Breast epithelium (tissue), 4 donors: ENCODE measurements around the gene SMIM9. TPM values are rescaled to one million over a fixed set of nuclear protein-coding genes. Genes with fewer than 3 reads are reported as not detected.
"Not testable (repeated sequence)": the region's sequence is repeated elsewhere in the genome, so short reads cannot be mapped to it uniquely, and the experiment has no call there.

Experiments used
- DNase-seq, 2 donors: peaks; one replicate each; pipeline ENCODE4 v3.0.0-alpha.2; 2019; ENCODE audit warnings: low spot score in 2 of 2
- H3K27ac ChIP-seq, 2 donors: fragments of 200-600 bp; sonication (generic) in 1 of 2; one replicate each; pipeline ENCODE4 v1.5.1; 2016 to 2019; ENCODE audit warnings: mild to moderate bottlenecking in 1 of 2
- H3K27me3 ChIP-seq, 2 donors: fragments of 200-600 bp; sonication (generic) in 1 of 2; one replicate each; pipeline versions ENCODE4 v1.5.1 to v1.6.0; 2017 to 2019; ENCODE audit warnings: control low read depth in 1 of 2, mild to moderate bottlenecking in 1 of 2
- H3K36me3 ChIP-seq: fragments of 200-600 bp; one replicate; pipeline ENCODE4 v1.5.1; 2019
- H3K4me1 ChIP-seq, 2 donors: fragments of 200-600 bp; sonication (generic); one replicate each; pipeline ENCODE4 v1.5.1; 2016 to 2019; ENCODE audit warnings: control low read depth in 1 of 2
- H3K4me3 ChIP-seq, 3 donors: fragments of 200-600 bp; sonication (generic); 1 replicate in 2 of 3; 2 replicates in 1 of 3; pipeline ENCODE4 v1.5.1; 2016 to 2019; ENCODE audit warnings: mild to moderate bottlenecking in 3 of 3, moderate library complexity in 2 of 3
- H3K9me3 ChIP-seq, 2 donors: fragments of 200-600 bp; sonication (generic) in 1 of 2; one replicate each; pipeline ENCODE4 v1.5.1; 2016 to 2019; ENCODE audit warnings: control low read depth in 1 of 2
- POLR2A ChIP-seq: fragments of 450-650 bp; IDR thresholded peaks from one replicate; pipeline ENCODE4 v1.6.1; 2016; ENCODE audit warnings: antibody characterized with exemption, mild to moderate bottlenecking, moderate library complexity
- POLR2AphosphoS5 ChIP-seq, 3 donors: sonication (generic); formaldehyde crosslinking; IDR thresholded peaks; one replicate each; pipeline ENCODE4 v1.6.1; 2017; ENCODE audit warnings: antibody characterized with exemption in 3 of 3
- intact Hi-C: fragments of 100-400 bp; cut with DNase I; formaldehyde crosslinking; loops from one replicate; pipeline ENCODE4 v1.15.1; 2023; ENCODE audit warnings: low total_unique reads
- total RNA-seq, 3 donors: library from RNA; depleted of rRNA; stranded (reverse); fragments of >200 nt; gene quantifications; one replicate each; pipeline ENCODE4 v1.1.0, GENCODE V29; 2016
- TF ChIP-seq, protein P1 (sequence below), 3 donors: fragments of 450-650 bp; IDR thresholded peaks; one replicate each; pipeline ENCODE4 v1.5.1; 2016 to 2017; ENCODE audit warnings: antibody characterized with exemption in 3 of 3, mild to moderate bottlenecking in 3 of 3, moderate library complexity in 3 of 3

SMIM9 gene
- not detected for total RNA-seq

DNA sequence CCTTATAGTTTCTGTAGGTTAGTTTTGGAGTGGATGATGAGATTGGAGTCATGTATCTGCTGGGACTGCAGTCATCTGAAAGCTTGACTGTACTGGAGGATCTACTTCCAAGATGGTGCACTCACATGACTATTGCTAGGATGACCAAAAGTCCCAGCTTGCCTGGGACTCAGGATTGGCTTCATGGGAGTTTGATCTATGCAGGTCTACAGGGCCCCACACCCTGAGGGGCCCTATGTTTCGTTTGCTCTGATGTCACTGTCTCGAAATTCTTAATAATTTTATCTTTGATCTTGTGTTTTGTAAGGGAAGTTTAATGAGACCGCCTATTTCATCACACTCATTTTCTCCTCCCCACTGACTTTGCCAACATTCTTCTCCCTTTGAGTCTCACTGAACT, at the start of gene SMIM9:
Gene SMIM9 (minus strand): TSS at position 101 of the 400 bp plus-strand sequence. CDS start 3,806 bp downstream, outside the sequence.
- H3K4me3 ChIP-seq: no peak within 1 kb of the TSS
- no peak within 1 kb of the TSS for H3K27ac ChIP-seq
- DNase-seq: no peak
- no peaks in the 10 kb centered on the region for H3K4me1 ChIP-seq
- no peak for TF ChIP-seq POLR2A
- no peak for TF ChIP-seq POLR2AphosphoS5 (IDR thresholded peaks at IDR 0.05)
- TF ChIP-seq, protein P1, sequence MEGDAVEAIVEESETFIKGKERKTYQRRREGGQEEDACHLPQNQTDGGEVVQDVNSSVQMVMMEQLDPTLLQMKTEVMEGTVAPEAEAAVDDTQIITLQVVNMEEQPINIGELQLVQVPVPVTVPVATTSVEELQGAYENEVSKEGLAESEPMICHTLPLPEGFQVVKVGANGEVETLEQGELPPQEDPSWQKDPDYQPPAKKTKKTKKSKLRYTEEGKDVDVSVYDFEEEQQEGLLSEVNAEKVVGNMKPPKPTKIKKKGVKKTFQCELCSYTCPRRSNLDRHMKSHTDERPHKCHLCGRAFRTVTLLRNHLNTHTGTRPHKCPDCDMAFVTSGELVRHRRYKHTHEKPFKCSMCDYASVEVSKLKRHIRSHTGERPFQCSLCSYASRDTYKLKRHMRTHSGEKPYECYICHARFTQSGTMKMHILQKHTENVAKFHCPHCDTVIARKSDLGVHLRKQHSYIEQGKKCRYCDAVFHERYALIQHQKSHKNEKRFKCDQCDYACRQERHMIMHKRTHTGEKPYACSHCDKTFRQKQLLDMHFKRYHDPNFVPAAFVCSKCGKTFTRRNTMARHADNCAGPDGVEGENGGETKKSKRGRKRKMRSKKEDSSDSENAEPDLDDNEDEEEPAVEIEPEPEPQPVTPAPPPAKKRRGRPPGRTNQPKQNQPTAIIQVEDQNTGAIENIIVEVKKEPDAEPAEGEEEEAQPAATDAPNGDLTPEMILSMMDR (IDR thresholded peaks at IDR 0.05): no peak
- H3K27me3 ChIP-seq: peaks cover 0 to 6% of the 10 kb centered on the region in 2 donors
- H3K9me3 ChIP-seq: no peaks in the 10 kb centered on the region
- intact Hi-C loops: no loop called here
- no peaks in the 10 kb centered on the region for H3K36me3 ChIP-seq

DNA sequence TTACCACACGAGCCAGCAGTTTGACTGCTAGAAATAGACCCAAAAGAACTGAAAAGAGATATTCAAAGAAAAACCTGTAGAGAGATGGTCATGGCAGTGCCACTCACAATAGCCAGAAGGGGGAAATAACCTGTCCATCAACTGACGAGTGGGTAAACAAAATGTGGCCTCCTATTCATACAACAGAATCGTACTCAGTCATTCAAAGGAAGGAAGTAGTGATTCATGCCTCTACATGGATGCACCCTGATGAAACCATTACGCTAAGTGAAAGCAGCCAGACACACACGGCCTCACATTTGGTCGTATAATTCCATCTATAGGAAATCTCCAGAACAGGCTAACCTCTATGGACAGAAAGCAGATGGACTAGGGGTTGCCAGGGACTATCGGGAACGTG, 49.6 kb upstream of the SMIM9 start:
- DNase-seq, H3K27me3 ChIP-seq, H3K9me3 ChIP-seq, H3K4me1 ChIP-seq, H3K4me3 ChIP-seq, intact Hi-C loops, H3K27ac ChIP-seq, H3K36me3 ChIP-seq: not testable (repeated sequence)

DNA sequence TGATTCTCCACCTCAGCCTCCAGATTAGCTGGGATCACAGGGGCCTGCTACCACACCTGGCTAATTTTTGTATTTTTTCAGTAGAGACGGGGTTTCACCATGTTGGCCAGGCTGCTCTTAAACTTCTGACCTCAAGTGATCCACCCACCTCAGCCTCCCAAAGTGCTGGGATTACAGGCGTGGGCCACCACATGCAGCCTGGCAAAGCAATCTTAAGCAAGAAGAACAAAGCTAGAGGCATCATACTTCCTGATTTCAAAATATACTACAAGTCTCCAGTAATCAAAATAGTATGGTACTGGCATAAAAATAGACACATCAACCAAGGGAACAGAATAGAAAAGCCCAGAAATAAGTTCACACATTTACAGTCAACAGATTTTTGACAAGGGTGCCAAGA, 38.9 kb upstream of the SMIM9 start:
- Histone ChIP-seq H3K9me3 (peaks cover 6 to 28% of the 10 kb centered on the region in 2 donors), H3K27me3 (no peaks in the 10 kb centered on the region), H3K27ac (no peak overlapping the region), H3K4me3 (no peak overlapping the region), H3K36me3 (no peaks in the 10 kb centered on the region), H3K4me1 (no peaks in the 10 kb centered on the region)
- TF ChIP-seq POLR2AphosphoS5 (IDR thresholded peaks at IDR 0.05): no peak
- TF ChIP-seq POLR2A: no peak
- TF ChIP-seq, protein P1 (IDR thresholded peaks at IDR 0.05): no peak
- no peak for DNase-seq
- intact Hi-C loops: no loop called here

DNA sequence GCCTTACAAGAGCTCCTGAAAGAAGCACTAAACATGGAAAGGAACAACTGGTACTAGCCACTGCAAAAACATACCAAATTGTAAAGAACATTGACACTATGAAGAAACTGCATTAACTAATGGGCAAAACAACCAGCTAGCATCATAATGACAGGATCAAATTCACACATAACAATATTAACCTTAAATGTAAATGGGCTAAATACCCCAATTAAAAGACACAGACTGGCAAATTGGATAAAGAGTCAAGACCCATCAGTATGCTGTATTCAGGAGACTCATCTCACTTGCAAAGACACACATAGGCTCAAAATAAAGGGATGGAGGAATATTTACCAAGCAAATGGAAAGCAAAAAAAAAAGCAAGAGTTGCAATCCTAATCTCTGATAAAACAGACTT, 34.1 kb upstream of the SMIM9 start:
- DNase-seq, H3K36me3 ChIP-seq, H3K4me1 ChIP-seq, H3K27ac ChIP-seq, H3K4me3 ChIP-seq, H3K27me3 ChIP-seq, intact Hi-C loops: not testable (repeated sequence)
- H3K9me3 ChIP-seq: peaks cover 10 to 64% of the 10 kb centered on the region in 2 donors

DNA sequence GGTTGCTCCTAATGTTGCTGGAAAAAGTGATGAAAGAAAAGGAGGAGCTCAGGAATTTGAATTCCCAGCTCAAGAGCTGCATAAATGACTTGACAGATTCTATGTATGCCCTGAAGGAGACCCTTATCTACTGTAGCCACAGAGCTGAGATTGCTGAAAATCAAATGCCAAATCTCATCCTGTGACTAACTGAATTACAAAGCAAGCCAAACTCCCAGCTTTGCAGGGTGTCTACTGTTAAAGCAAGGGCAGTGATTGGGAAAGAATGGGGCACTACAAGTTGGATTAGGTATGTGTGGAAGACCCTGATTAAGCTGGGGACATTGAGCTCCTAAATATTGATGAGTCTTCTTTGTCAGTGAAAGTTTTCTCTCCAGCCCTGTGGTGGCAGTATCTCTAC, 20.8 kb upstream of the SMIM9 start:
- intact Hi-C loops: no loop called here
- Histone ChIP-seq H3K9me3 (no peaks in the 10 kb centered on the region), H3K27ac (no peak overlapping the region), H3K36me3 (no peaks in the 10 kb centered on the region), H3K4me3 (no peak overlapping the region), H3K27me3 (no peaks in the 10 kb centered on the region), H3K4me1 (no peaks in the 10 kb centered on the region)
- TF ChIP-seq, protein P1 (IDR thresholded peaks at IDR 0.05): no peak
- TF ChIP-seq POLR2A (no peak), POLR2AphosphoS5 (IDR thresholded peaks at IDR 0.05) (no peak)
- DNase-seq: no peak

DNA sequence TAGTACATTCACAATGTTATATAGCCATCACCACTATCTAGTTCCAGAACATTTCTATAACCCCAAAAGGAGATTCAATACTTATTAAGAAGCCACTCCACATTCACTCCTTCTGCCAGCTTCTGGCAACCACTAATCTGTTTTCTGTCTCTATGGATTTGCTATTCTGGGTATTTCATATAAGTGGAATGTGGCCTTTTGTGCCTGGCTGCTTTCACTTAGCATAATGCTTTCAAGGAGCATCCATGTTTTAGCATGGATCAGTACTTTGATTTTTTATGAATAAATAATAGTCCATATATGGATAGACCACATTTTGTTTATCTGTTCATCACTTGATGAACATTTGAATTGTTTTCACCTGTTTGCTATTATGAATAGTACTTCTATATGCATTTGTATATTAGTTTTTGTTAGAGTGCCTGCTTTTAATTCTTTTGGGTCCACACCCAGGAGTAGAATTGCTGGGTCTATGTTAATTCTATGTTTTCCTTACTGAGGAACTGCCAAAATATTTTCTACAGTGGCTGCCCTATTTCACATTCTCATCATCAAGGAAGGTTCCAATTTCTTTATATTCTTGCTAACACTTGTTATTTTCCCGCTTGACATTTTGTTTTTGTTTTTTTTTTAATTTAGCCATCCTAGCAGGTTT, 16.6 kb upstream of the SMIM9 start:
- no peak for DNase-seq
- no peaks in the 10 kb centered on the region for H3K36me3 ChIP-seq
- no peaks in the 10 kb centered on the region for H3K27me3 ChIP-seq
- H3K27ac ChIP-seq: no peak overlapping the region
- intact Hi-C loops: no loop called here
- H3K4me1 ChIP-seq: no peaks in the 10 kb centered on the region
- no peak overlapping the region for H3K4me3 ChIP-seq
- peaks cover 0 to 6% of the 10 kb centered on the region in 2 donors for H3K9me3 ChIP-seq
- TF ChIP-seq POLR2A: no peak
- TF ChIP-seq POLR2AphosphoS5 (IDR thresholded peaks at IDR 0.05): no peak
- TF ChIP-seq, protein P1 (IDR thresholded peaks at IDR 0.05): no peak
